T-helper 17 cell (primary cell): Measurements from ENCODE around the gene SLC46A3. TPM values are rescaled to one million over a fixed set of nuclear protein-coding genes. Genes with fewer than 3 reads are reported as not detected.

Experiments used
- ATAC-seq: fragments of 150-1000 bp; cut with Tn5 transposase; 2 replicates; pipeline ENCODE4 v1.10.0; 2021; ENCODE audit warnings: mild to moderate bottlenecking, moderate library complexity
- DNase-seq, 3 donors: peaks; one replicate each; pipeline versions ENCODE4 v3.0.0 to v3.0.0-alpha.2; 2020 to 2021
- H3K9me3 ChIP-seq: one replicate; pipeline ENCODE4 v1.7.0; 2013; ENCODE audit warnings: low read length, mild to moderate bottlenecking; ENCODE audit not compliant: control insufficient read depth, poor library complexity, severe bottlenecking
- H3K27ac Mint-ChIP-seq: one replicate; pipeline ENCODE4 v1.8.0; 2022; ENCODE audit warnings: mild to moderate bottlenecking, moderate library complexity, mixed read lengths
- H3K27me3 Mint-ChIP-seq: one replicate; pipeline ENCODE4 v1.8.0; 2022; ENCODE audit warnings: mixed read lengths
- H3K36me3 Mint-ChIP-seq: one replicate; pipeline ENCODE4 v1.8.0; 2022; ENCODE audit warnings: low read depth, mixed read lengths
- H3K4me1 Mint-ChIP-seq: one replicate; pipeline ENCODE4 v1.8.0; 2022; ENCODE audit warnings: mild to moderate bottlenecking, mixed read lengths
- H3K4me3 Mint-ChIP-seq: one replicate; pipeline ENCODE4 v1.8.0; 2022; ENCODE audit warnings: mild to moderate bottlenecking, moderate library complexity, mixed read lengths
- total RNA-seq, 4 donors: library from RNA in 2 of 4; stranded (reverse) in 2 of 4; gene quantifications; one replicate each; pipeline ENCODE4 v1.2.3 and lab custom pipeline; 2022 to 2026

The SLC46A3 gene
- total RNA-seq, 2 donors from 2014 or later: 10.8 to 11.7 TPM

DNA sequence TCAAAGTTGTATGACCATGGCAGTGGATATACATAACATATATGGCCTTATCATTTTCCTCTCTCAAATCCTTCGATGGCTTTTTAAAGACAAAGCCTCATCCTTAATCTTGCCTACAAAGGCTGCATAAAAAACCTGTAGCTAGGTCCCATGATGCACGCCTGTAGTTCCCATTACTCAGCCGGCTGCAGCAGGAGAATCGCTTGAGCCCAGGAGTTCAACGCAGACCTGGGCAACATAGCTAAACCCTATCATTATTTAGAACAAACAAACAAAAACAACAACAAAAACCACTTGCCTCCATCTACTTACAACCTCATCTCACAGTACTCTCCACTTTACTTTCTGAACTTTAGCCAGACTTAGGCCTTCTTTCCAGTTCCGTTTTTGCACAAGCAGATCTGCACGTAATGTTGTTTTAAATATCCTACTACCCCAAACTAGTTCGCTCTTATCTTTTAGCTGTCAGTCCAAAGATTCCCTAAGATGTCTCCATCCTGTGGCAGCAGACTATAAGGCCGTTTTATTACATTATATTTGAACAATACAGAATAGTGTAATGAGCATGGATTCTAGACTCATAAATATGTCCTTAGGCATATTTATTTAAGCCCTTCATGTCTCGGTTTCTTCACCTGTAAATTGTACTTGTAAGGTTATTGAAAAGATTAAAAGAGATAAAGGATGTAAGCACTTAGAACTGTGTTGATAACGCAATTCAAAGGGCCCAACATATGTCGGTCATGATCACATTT lies 60.8 kb downstream of the SLC46A3 start:
- no peak for DNase-seq
- peaks cover 57% of the 10 kb centered on the region for H3K4me1 Mint-ChIP-seq

DNA sequence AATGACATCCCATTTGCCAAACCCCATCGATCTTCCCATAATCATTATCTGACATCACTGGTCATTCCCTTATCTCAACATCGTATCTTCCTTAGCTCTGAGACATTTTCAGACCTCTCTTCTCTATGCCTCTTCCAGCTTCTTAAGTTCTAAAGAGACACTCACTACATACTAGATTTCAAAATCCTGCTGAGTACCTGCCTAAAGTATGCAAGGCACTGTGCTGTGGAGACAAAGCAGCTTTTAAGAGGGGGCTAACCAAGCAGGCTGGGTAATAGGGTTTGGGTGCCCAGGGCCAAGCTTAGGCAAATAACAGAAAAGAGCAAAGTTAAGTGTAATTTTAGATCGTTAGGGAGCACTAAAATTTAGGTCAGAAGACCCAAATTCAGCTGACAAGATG lies 63.2 kb downstream of the SLC46A3 start:
- H3K9me3 ChIP-seq: no peaks in the 10 kb centered on the region
- no peak overlapping the region for H3K4me3 Mint-ChIP-seq
- H3K27me3 Mint-ChIP-seq: no peaks in the 10 kb centered on the region
- peaks cover 40% of the 10 kb centered on the region for H3K4me1 Mint-ChIP-seq
- H3K27ac Mint-ChIP-seq: peak overlapping the region; percentile 65
- ATAC-seq (no peak), DNase-seq (no peak)
- peaks cover 8% of the 10 kb centered on the region for H3K36me3 Mint-ChIP-seq

More for the DNA sequence above, 60.8 kb downstream of the SLC46A3 start:
- ATAC-seq: no peak
- Mint-ChIP-seq H3K36me3 (peaks cover 6% of the 10 kb centered on the region), H3K4me3 (peak overlapping the region; percentile 94), H3K27me3 (no peaks in the 10 kb centered on the region), H3K27ac (peak overlapping the region; percentile 97)
- H3K9me3 ChIP-seq: no peaks in the 10 kb centered on the region

DNA sequence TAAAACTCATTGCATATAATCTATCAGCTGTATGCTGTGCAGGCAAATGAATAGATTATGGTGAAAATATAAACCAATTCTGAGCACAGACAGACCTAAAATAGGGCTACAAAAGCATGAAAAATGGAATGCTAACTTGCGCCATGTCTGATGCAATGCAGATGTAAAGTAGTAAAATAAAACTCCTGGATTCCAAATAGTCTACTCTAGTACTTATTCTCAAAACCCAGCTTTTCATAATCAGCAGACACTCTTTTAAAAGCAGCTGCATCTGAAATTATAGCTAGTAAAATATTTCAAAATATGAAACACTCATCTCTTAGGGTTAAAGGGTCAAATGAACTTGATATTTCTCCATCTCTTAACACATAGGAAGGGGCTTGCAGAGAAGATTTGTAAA lies 64.5 kb downstream of the SLC46A3 start:
- ATAC-seq (no peak), DNase-seq (no peak)
- H3K4me1 Mint-ChIP-seq: peaks cover 32% of the 10 kb centered on the region
- no peak overlapping the region for H3K27ac Mint-ChIP-seq
- no peaks in the 10 kb centered on the region for H3K27me3 Mint-ChIP-seq
- no peak overlapping the region for H3K4me3 Mint-ChIP-seq
- H3K9me3 ChIP-seq: no peaks in the 10 kb centered on the region
- peaks cover 8% of the 10 kb centered on the region for H3K36me3 Mint-ChIP-seq

DNA sequence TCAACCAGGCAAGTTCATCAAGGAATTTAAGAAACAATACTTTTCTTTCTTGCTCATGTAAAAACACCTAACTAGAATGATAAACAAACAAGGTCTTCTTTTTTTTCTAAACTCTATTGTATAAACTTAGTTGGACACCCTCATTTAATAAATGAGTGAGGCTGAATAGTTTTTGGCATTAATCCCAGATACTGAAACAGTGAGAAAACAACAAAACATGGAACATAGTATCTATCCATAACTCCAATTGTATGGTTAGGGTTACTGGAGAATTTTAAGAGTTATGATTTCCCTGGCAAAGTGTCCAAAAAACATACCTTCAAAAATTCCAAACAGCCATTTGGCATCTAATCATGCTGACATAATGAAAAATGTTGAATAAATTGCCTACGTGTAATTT lies 65.7 kb downstream of the SLC46A3 start:
- ATAC-seq (no peak), DNase-seq (no peak)
- Mint-ChIP-seq H3K36me3 (peaks cover 8% of the 10 kb centered on the region), H3K27me3 (no peaks in the 10 kb centered on the region), H3K4me1 (peaks cover 24% of the 10 kb centered on the region), H3K4me3 (no peak overlapping the region), H3K27ac (no peak overlapping the region)
- H3K9me3 ChIP-seq: no peaks in the 10 kb centered on the region

DNA sequence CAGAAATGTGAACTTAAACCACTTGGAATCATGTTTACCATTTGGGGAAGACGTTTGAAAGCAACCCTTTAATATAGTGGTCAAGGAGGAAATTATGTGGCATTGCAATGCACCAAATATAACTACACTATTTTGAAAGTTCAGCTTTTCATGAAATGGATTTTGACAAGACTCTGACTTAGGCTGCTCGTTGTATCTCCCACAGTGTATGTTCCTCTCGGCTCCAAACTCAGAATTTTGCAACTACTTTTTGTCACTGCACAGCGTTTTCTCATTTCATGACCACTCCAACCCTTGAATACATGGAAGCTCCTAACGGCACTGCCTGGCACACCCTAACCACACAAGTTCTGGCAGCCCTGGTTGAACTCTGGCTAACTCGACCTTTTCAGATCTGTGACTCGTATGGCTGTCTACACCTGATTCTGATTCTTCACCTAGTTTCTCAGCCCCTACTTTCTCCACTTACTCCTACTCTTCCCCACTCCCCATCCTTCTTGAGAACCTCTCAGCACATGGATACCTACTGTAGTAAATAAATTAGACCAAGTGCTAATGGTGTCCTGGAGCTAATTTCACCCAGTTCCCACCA lies 66.9 kb downstream of the SLC46A3 start:
- no peak for ATAC-seq

DNA sequence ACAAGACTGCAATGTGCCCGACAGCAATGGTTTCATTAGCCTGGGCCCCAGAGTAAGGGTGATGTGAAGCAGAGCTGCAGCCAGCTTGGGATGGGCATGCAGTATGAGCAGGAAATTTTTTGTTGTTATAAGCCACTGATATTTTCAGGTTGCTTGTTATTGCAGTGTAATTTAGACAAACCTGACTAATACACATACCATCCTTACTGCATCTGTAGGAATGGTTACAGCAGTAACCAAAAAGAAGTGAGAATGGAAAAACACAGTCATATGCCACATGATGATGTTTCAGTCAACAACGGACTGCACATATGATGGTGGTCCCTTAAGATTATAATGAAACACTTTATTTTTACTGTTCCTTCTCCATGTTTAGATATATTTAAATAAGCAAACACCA lies 68.5 kb downstream of the SLC46A3 start:
- no peak overlapping the region for H3K27ac Mint-ChIP-seq
- peaks cover 8% of the 10 kb centered on the region for H3K36me3 Mint-ChIP-seq
- no peaks in the 10 kb centered on the region for H3K9me3 ChIP-seq
- ATAC-seq: no peak
- H3K4me3 Mint-ChIP-seq: no peak overlapping the region
- peaks cover 3% of the 10 kb centered on the region for H3K4me1 Mint-ChIP-seq
- no peaks in the 10 kb centered on the region for H3K27me3 Mint-ChIP-seq
- no peak for DNase-seq

More for the DNA sequence above, 66.9 kb downstream of the SLC46A3 start:
- Mint-ChIP-seq H3K4me3 (no peak overlapping the region), H3K27ac (no peak overlapping the region), H3K36me3 (peaks cover 8% of the 10 kb centered on the region), H3K4me1 (peaks cover 14% of the 10 kb centered on the region), H3K27me3 (no peaks in the 10 kb centered on the region)
- DNase-seq: no peak
- no peaks in the 10 kb centered on the region for H3K9me3 ChIP-seq

Other genes starting within 250 kb of the SLC46A3 start
- gene FLT1, start 223.8 kb downstream of the SLC46A3 start, total RNA-seq: under 1 TPM; 0.27 to 0.42 TPM
- gene POMP, start 59.8 kb downstream of the SLC46A3 start, total RNA-seq: 10 to 100 TPM; 22.9 to 29.4 TPM
- 1 to 10 TPM; 1.9 to 4.9 TPM for gene MTUS2, start 101.4 kb upstream of the SLC46A3 start, total RNA-seq